Medulla oblongata (tissue), 1 donor: Measurements from ENCODE around the gene FRMD6.

Experiments used
- DNase-seq: peaks from one replicate; pipeline ENCODE4 v3.0.0-alpha.2; 2015; ENCODE audit errors: extremely low spot score

FRMD6 gene

DNA sequence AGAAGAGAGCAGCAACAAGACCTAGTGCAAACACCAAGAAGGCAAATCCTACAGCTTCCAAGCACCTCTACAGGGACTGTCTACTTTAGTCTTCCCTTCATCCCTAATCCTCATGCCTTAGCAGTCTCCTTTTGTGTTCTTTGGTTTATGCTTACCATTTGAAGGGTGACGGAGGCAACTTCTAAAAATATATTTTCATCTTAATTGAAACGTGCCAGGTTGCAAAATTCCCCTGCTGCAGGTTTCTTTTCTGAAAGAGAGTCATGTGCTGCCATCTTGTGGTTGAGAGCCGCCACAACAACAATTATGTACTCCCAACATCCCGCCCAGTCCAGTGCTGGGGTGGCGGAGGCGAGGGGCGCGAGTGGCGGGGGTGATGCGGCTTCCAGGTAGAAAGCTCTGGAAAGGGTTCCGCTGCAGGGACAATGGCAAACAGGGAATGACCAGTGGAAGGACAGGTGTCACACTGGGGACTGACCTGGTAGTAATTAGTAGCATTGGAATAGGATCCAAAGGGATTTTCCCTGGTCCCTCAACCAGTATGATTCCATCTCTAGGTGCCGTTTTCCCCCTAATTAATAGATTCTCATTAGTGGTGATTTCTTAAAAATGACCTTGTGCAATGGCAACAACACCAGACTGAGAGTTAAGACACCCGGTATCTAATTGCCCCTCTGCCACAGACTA, 128.4 kb downstream of the FRMD6 start:
- DNase-seq = peak; percentile 85
